SK-N-SH (cell line): ENCODE measurements around the gene SPATA31C1.

Experiments used
- CHD2 ChIP-seq: fragments of 150-350 bp; IDR thresholded peaks from 2 replicates; pipeline ENCODE4 v1.6.1; 2018; ENCODE audit warnings: low read length; ENCODE audit not compliant: partially characterized antibody
- EP300 ChIP-seq, 2 experiments: IDR thresholded peaks; 2 replicates each; pipeline versions ENCODE4 v1.4.0 to v1.6.1; 2012; ENCODE audit warnings: borderline replicate concordance in 1 of 2, low read depth in 1 of 2, low read length in 1 of 2
- JUND ChIP-seq: IDR thresholded peaks from 2 replicates; pipeline ENCODE4 v1.4.0; 2012
- RAD21 ChIP-seq: IDR thresholded peaks from 2 replicates; pipeline ENCODE4 v1.6.1; 2012; ENCODE audit warnings: mild to moderate bottlenecking, low read length
- TAF1 ChIP-seq: IDR thresholded peaks from 2 replicates; pipeline ENCODE4 v1.6.1; 2012; ENCODE audit warnings: low read depth, mild to moderate bottlenecking, low read length, moderate library complexity, borderline replicate concordance
- TEAD4 ChIP-seq: IDR thresholded peaks from 2 replicates; pipeline ENCODE4 v1.4.0; 2012; ENCODE audit warnings: mild to moderate bottlenecking, borderline replicate concordance; ENCODE audit not compliant: insufficient read depth
- TF ChIP-seq, protein P1 (sequence below): IDR thresholded peaks from 2 replicates; pipeline ENCODE4 v1.6.1; 2012; ENCODE audit warnings: mild to moderate bottlenecking, low read depth, low read length, moderate library complexity
- TF ChIP-seq, protein P2 (sequence below): fragments of 200-600 bp; sonication (generic); IDR thresholded peaks from 2 replicates; pipeline ENCODE4 v1.6.1; 2017; ENCODE audit warnings: antibody characterized with exemption, mild to moderate bottlenecking, moderate library complexity

DNA sequence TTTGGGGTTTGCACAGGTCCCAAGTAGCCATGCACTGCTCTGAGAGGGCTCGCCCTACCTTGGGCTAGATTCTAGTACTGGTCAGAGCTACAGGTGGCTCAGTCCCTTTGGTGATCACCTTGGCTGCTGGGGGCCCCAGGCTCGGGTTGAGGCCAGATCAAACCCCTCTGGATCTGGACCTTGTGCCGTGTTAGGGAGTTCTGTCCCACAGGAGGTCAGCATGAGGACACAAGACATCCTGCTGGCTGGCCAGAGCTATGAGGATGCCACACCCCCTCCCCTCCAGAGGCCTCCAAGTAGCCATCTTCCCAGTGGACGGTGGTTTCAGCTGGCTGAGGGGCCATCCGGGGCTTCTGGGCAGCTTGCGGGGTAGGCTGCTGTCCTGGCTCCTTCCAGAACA is 46.0 kb downstream of the SPATA31C1 start:
- TF ChIP-seq TAF1: no peak
- TF ChIP-seq TEAD4: no peak
- TF ChIP-seq, protein P1, sequence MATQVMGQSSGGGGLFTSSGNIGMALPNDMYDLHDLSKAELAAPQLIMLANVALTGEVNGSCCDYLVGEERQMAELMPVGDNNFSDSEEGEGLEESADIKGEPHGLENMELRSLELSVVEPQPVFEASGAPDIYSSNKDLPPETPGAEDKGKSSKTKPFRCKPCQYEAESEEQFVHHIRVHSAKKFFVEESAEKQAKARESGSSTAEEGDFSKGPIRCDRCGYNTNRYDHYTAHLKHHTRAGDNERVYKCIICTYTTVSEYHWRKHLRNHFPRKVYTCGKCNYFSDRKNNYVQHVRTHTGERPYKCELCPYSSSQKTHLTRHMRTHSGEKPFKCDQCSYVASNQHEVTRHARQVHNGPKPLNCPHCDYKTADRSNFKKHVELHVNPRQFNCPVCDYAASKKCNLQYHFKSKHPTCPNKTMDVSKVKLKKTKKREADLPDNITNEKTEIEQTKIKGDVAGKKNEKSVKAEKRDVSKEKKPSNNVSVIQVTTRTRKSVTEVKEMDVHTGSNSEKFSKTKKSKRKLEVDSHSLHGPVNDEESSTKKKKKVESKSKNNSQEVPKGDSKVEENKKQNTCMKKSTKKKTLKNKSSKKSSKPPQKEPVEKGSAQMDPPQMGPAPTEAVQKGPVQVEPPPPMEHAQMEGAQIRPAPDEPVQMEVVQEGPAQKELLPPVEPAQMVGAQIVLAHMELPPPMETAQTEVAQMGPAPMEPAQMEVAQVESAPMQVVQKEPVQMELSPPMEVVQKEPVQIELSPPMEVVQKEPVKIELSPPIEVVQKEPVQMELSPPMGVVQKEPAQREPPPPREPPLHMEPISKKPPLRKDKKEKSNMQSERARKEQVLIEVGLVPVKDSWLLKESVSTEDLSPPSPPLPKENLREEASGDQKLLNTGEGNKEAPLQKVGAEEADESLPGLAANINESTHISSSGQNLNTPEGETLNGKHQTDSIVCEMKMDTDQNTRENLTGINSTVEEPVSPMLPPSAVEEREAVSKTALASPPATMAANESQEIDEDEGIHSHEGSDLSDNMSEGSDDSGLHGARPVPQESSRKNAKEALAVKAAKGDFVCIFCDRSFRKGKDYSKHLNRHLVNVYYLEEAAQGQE: no peak
- TF ChIP-seq RAD21: no peak
- TF ChIP-seq EP300 (IDR thresholded peaks at IDR 0.05; ENCODE audit: borderline replicate concordance in 1 of 2, low read depth in 1 of 2, low read length in 1 of 2): no peak
- TF ChIP-seq CHD2: no peak
- TF ChIP-seq, protein P2, sequence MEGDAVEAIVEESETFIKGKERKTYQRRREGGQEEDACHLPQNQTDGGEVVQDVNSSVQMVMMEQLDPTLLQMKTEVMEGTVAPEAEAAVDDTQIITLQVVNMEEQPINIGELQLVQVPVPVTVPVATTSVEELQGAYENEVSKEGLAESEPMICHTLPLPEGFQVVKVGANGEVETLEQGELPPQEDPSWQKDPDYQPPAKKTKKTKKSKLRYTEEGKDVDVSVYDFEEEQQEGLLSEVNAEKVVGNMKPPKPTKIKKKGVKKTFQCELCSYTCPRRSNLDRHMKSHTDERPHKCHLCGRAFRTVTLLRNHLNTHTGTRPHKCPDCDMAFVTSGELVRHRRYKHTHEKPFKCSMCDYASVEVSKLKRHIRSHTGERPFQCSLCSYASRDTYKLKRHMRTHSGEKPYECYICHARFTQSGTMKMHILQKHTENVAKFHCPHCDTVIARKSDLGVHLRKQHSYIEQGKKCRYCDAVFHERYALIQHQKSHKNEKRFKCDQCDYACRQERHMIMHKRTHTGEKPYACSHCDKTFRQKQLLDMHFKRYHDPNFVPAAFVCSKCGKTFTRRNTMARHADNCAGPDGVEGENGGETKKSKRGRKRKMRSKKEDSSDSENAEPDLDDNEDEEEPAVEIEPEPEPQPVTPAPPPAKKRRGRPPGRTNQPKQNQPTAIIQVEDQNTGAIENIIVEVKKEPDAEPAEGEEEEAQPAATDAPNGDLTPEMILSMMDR: no peak
- TF ChIP-seq JUND: no peak
